BLaER1 (cell line): ENCODE results near the gene TMEM145.
"Not testable (repeated sequence)": the region's sequence is repeated elsewhere in the genome, so short reads cannot be mapped to it uniquely, and the experiment has no call there.

Experiments
- H3K27ac ChIP-seq: shearing (Covaris generic); formaldehyde crosslinking; 2 replicates; pipeline ENCODE4 v1.8.1; 2022
- H3K27me3 ChIP-seq: shearing (Covaris generic); formaldehyde crosslinking; 2 replicates; pipeline ENCODE4 v1.8.1; 2022
- H3K36me3 ChIP-seq: shearing (Covaris generic); formaldehyde crosslinking; 2 replicates; pipeline ENCODE4 v1.8.1; 2022
- H3K4me1 ChIP-seq: shearing (Covaris generic); formaldehyde crosslinking; 2 replicates; pipeline ENCODE4 v1.8.1; 2022
- H3K4me2 ChIP-seq: shearing (Covaris generic); formaldehyde crosslinking; 2 replicates; pipeline ENCODE4 v1.8.1; 2022
- H3K4me3 ChIP-seq: shearing (Covaris generic); formaldehyde crosslinking; 2 replicates; pipeline ENCODE4 v1.8.1; 2022
- H3K9ac ChIP-seq: shearing (Covaris generic); formaldehyde crosslinking; 2 replicates; pipeline ENCODE4 v1.8.1; 2022
- H3K9me3 ChIP-seq: shearing (Covaris generic); formaldehyde crosslinking; 2 replicates; pipeline ENCODE4 v1.8.1; 2022
- H4K20me1 ChIP-seq: shearing (Covaris generic); formaldehyde crosslinking; 2 replicates; pipeline ENCODE4 v1.8.1; 2022
- Cebpa-rat ChIP-seq: shearing (Covaris generic); IDR thresholded peaks from 2 replicates; pipeline ENCODE4 v1.8.1; 2022

Gene TMEM145

GRCh38 chr19:42313096-42313839, at the start of gene TMEM145:
Gene TMEM145, plus strand, starts transcription at chr19:42313309. Its CDS starts 68 bp downstream, at chr19:42313377.
- H3K9ac ChIP-seq = no peak within 1 kb of the TSS
- H4K20me1 ChIP-seq = peaks cover 14% of the 10 kb centered on the region; the same call in 1 of the 2 replicates
- no peak within 1 kb of the TSS for H3K4me3 ChIP-seq
- H3K27me3 ChIP-seq = peaks cover 68% of the 10 kb centered on the region
- peak within 1 kb of the TSS; percentile 34; the same call in 1 of the 2 replicates for H3K4me2 ChIP-seq
- H3K9me3 ChIP-seq = no peaks in the 10 kb centered on the region
- TF ChIP-seq Cebpa-rat = no peak
- H3K36me3 ChIP-seq = no peaks in the 10 kb centered on the region
- no peak within 1 kb of the TSS for H3K27ac ChIP-seq
- peaks cover 11% of the 10 kb centered on the region; the same call in 1 of the 2 replicates for H3K4me1 ChIP-seq

GRCh38 chr19:42266105-42266504, 47.0 kb upstream of the TMEM145 start:
- not testable (repeated sequence) for H3K9me3 ChIP-seq, H3K36me3 ChIP-seq, H3K27me3 ChIP-seq, H3K27ac ChIP-seq, H3K4me3 ChIP-seq, H3K9ac ChIP-seq, H4K20me1 ChIP-seq, H3K4me2 ChIP-seq
- H3K4me1 ChIP-seq = peaks cover 37% of the 10 kb centered on the region

- H3K4me3 ChIP-seq, H3K27ac ChIP-seq, H3K9me3 ChIP-seq, H4K20me1 ChIP-seq, H3K36me3 ChIP-seq, H3K27me3 ChIP-seq: not testable (repeated sequence)
- Histone ChIP-seq H3K4me2 (peak overlapping the region; percentile 96), H3K9ac (peak overlapping the region; percentile 98), H3K4me1 (peaks cover 47% of the 10 kb centered on the region)
Measured at GRCh38 chr19:42266928-42267603, 46.0 kb upstream of the TMEM145 start.

DNA sequence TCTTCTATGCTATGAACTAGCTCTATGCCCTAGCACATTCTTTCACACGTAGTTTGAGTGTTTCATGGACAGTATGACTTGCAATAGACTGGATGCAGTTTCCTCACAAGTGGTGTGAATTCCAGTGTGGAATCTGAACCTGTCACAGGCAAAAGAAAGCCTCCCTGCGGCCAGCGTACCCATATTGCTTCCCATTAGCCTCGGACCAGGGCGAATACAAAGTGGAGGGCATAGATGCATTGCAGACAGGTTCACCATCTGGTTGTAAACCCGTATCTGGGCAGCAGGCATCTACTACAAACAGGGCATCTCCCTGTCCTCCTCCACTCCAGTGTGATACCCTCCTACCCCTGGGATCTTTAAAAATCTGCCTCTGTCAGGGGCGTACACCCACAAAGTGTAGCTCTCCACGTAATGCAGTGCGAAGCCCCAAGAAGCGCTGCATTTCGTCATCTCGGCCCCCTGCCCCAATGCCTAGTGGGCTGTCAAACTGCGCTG, 45.4 kb upstream of the TMEM145 start:
- H3K4me2 ChIP-seq = peak overlapping the region; percentile 96
- peak overlapping the region; percentile 71 for H3K4me3 ChIP-seq
- peak overlapping the region; percentile 99 for H3K27ac ChIP-seq
- no peaks in the 10 kb centered on the region for H3K9me3 ChIP-seq
- no peaks in the 10 kb centered on the region for H4K20me1 ChIP-seq
- TF ChIP-seq Cebpa-rat = no peak
- H3K9ac ChIP-seq = peak overlapping the region; percentile 98
- H3K36me3 ChIP-seq = peaks cover 14% of the 10 kb centered on the region
- no peaks in the 10 kb centered on the region for H3K27me3 ChIP-seq
- H3K4me1 ChIP-seq = peaks cover 47% of the 10 kb centered on the region

DNA sequence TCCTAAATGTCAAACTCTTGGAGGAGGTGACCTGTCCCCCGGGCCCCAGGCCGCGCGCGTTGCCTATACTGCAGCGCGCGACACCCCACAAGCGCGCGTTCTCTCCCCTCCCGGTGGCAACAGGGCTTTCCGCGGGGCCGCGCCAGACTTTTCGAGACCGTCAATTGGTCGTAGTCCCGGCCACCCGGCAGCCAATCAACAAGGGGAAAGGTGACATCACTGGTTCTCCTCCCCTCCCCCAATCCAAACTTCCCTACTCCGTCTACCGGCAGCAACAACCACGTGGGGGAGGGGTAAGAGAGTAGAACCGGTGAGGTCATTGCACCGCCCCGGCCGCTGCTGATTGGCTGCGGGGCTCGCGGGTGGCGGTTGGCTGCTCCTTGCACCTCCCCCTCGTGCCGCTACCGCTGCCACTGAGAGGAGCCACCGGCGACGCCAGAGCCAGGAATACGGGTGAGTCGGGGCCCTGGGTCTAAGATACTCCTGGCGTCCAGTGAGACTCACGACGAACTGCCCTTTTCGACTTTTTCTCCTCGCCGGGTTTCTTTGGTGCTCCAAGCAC, 44.9 kb upstream of the TMEM145 start:
- TF ChIP-seq Cebpa-rat = no peak
- Histone ChIP-seq H3K9ac (peak overlapping the region; percentile 98), H3K36me3 (peaks cover 19% of the 10 kb centered on the region), H3K27ac (peak overlapping the region; percentile 99), H3K4me3 (peak overlapping the region; percentile 71), H3K9me3 (no peaks in the 10 kb centered on the region), H3K4me1 (peaks cover 47% of the 10 kb centered on the region), H3K27me3 (no peaks in the 10 kb centered on the region), H4K20me1 (no peaks in the 10 kb centered on the region), H3K4me2 (peak overlapping the region; percentile 96)

DNA sequence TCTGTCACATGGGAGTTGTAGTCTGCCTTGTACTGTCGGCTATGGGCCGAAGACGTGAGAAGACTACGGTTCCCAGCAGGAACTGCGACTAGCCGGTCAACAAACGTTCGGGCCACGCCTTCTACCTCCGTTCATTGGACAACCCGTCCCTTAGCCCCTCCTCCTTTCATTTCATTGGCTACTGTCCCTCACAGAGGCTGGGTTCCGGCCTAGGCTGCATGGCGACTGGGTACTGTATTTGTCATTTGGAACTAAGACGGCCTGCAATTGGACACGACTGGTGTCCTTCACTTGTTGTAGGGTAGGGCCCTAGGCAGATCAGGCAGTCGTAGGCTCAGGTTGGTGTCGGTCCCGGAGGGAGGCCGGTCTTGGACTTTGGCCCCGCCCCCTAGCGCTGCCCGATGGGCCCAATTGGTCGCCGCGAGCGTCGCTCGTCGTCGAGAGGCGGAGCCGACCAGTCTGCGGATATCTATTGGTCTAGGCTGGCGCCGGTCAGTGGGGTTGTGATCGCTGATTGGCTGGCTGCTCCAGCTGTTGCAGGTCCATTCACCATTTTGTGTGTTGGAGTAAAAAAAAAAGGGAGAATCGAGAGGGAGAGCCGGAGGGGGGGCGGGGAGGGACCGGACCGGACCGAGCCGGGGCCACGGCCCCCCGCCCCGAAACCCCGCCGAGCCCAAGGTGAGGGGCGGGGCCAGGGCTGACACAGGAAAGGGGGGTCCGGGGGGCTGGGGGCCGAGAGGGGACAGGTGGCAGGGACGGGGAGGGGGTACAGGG, 44.2 kb upstream of the TMEM145 start, which contains the start of gene CIC:
TSS of gene CIC (plus strand) at position 549 of the 774 bp plus-strand sequence. CDS start 2,532 bp downstream, outside the sequence.
- peak within 1 kb of the TSS; percentile 99 for H3K4me2 ChIP-seq
- no peaks in the 10 kb centered on the region for H3K27me3 ChIP-seq
- TF ChIP-seq Cebpa-rat = no peak
- H3K4me3 ChIP-seq = peak within 1 kb of the TSS; percentile 72
- peaks cover 45% of the 10 kb centered on the region for H3K4me1 ChIP-seq
- peaks cover 26% of the 10 kb centered on the region for H3K36me3 ChIP-seq
- no peaks in the 10 kb centered on the region for H3K9me3 ChIP-seq
- peak within 1 kb of the TSS; percentile 99 for H3K27ac ChIP-seq
- H3K9ac ChIP-seq = peak within 1 kb of the TSS; percentile 98
- no peaks in the 10 kb centered on the region for H4K20me1 ChIP-seq

DNA sequence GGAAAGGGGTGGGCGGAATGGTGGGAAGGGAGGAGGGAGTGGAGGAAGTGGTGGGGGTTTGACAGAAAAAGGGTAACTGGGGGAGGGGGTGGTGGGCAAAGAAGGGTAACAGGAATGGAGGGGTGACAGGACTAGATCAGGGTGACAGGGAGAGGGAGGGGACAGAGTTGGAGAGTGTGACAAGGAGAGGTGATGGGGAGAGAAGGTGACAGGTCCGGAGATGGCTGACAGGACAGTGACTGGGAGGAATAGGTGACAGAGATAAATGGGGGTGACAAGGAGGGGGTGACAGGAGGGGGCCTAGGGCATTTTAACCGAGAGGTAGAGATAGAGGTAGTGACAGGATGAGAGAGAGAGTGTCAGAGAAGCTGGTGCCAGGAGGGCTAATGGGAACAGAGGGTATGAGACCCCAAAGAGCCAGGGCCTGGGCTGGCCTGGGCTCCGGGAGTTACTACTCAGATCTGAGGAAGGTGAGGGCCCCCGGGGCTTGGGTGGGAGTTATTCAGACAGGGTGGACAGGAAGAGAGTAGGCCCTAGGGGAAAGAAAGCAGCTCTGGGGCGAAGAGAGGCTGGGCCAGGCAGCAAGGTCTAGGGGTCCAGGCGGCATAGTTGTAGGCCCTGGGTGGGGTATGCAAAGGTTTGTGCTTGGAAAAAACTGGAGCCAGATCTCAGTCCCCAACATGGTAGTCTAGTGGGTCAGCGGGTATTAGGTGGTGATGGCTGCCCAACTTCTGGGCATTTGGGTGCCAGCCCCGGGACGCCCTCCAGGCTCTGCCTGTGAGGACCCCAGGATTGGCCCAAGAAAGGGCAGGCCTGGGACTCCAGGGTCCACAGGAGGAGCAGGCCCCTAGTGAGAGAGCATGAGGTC, 43.4 kb upstream of the TMEM145 start:
- Histone ChIP-seq H3K4me2 (peak overlapping the region; percentile 99), H3K4me1 (peaks cover 49% of the 10 kb centered on the region), H3K9ac (peak overlapping the region; percentile 89), H3K36me3 (peaks cover 34% of the 10 kb centered on the region), H3K4me3 (peak overlapping the region; percentile 72), H4K20me1 (no peaks in the 10 kb centered on the region), H3K27me3 (no peaks in the 10 kb centered on the region), H3K9me3 (no peaks in the 10 kb centered on the region), H3K27ac (peak overlapping the region; percentile 90)
- no peak for TF ChIP-seq Cebpa-rat

GRCh38 chr19:42270346-42271044, 42.6 kb upstream of the TMEM145 start:
- Histone ChIP-seq H3K9ac (peak overlapping the region; percentile 89), H4K20me1 (peaks cover 7% of the 10 kb centered on the region; the same call in 1 of the 2 replicates), H3K9me3 (no peaks in the 10 kb centered on the region), H3K4me2 (peak overlapping the region; percentile 99), H3K4me1 (peaks cover 56% of the 10 kb centered on the region), H3K36me3 (peaks cover 42% of the 10 kb centered on the region), H3K27ac (peak overlapping the region; percentile 90), H3K27me3 (no peaks in the 10 kb centered on the region), H3K4me3 (peak overlapping the region; percentile 72)
- no peak for TF ChIP-seq Cebpa-rat
